Upper lobe of right lung (tissue), 1 donor: ENCODE measurements around the gene CERK. TPM values are rescaled to one million over a fixed set of nuclear protein-coding genes. Genes with fewer than 3 reads are reported as not detected.

Experiments used
- ATAC-seq: fragments of 200-7000 bp; cut with Tn5 transposase; one replicate; pipeline ENCODE4 v1.9.1; 2020; ENCODE audit warnings: mild to moderate bottlenecking, moderate library complexity
- DNase-seq: peaks from one replicate; pipeline ENCODE4 v3.0.0-alpha.2; 2020
- H3K27ac ChIP-seq: fragments of 200-600 bp; one replicate; pipeline ENCODE4 v1.8.0; 2022
- H3K27me3 ChIP-seq: fragments of 200-600 bp; one replicate; pipeline ENCODE4 v1.8.0; 2022; ENCODE audit warnings: mild to moderate bottlenecking
- H3K36me3 ChIP-seq: fragments of 200-600 bp; one replicate; pipeline ENCODE4 v1.8.0; 2022
- H3K4me1 ChIP-seq: fragments of 200-600 bp; one replicate; pipeline ENCODE4 v1.8.0; 2022
- H3K4me3 ChIP-seq: fragments of 200-600 bp; one replicate; pipeline ENCODE4 v1.8.0; 2022; ENCODE audit warnings: mild to moderate bottlenecking
- H3K9me3 ChIP-seq: fragments of 200-600 bp; one replicate; pipeline ENCODE4 v1.8.0; 2022
- CTCF ChIP-seq: fragments of 200-600 bp; IDR thresholded peaks from one replicate; pipeline ENCODE4 v1.8.0; 2022; ENCODE audit warnings: antibody characterized with exemption
- intact Hi-C: fragments of 100-400 bp; cut with DNase I; formaldehyde crosslinking; loops from one replicate; pipeline ENCODE4 v1.11.0; 2022
- total RNA-seq: library from RNA; stranded (reverse); fragmentation: NEBNext Ultra II Directional; extraction: Animal tissue kit (Norgen Biotek cat#: 25700); gene quantifications from one replicate; pipeline ENCODE4 v1.2.1, GENCODE V29; 2021
- donor health status: DM: no; HTN: yes; CAD: no; lungs with severe emphysema.

Gene CERK
- total RNA-seq, 1 donor from 2014 or later, result 28.1 TPM

DNA sequence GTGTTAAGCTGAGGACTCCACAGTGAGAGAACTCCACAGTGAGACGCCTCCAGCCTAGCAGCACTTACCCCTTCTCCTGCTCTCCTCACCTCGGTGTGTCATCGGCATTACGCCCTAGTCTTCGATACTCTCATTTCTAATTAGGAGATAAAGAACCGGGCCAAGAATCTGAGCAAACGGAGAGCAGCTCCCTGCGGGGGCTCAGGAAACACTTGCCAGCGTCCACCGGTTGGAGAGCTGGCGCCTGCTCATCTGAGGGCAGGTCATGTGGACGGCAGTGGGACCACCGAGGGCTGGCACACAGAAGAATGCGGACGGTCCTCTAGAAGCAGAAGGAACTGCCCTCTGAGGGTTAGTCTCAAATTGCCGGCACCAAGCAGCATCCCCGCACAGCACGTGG is 13.0 kb downstream of the CERK start:
- Histone ChIP-seq H3K27ac (no peak overlapping the region), H3K27me3 (no peaks in the 10 kb centered on the region), H3K9me3 (no peaks in the 10 kb centered on the region), H3K36me3 (peaks cover 19% of the 10 kb centered on the region), H3K4me1 (peaks cover 8% of the 10 kb centered on the region), H3K4me3 (no peak overlapping the region)
- TF ChIP-seq CTCF, result no peak
- ATAC-seq (no peak), DNase-seq (no peak)
- intact Hi-C loops, result no loop called here

- H3K36me3 ChIP-seq, result peaks cover 31% of the 10 kb centered on the region
- no peaks in the 10 kb centered on the region for H3K27me3 ChIP-seq
- ATAC-seq (no peak), DNase-seq (no peak)
- H3K4me1 ChIP-seq, result peaks cover under 1% of the 10 kb centered on the region
- no peak for TF ChIP-seq CTCF
- no peak overlapping the region for H3K27ac ChIP-seq
- no peaks in the 10 kb centered on the region for H3K9me3 ChIP-seq
- intact Hi-C loops, result no loop called here
- H3K4me3 ChIP-seq, result no peak overlapping the region
Measured at GRCh38 chr22:46723882-46724281, 14.2 kb downstream of the CERK start.

DNA sequence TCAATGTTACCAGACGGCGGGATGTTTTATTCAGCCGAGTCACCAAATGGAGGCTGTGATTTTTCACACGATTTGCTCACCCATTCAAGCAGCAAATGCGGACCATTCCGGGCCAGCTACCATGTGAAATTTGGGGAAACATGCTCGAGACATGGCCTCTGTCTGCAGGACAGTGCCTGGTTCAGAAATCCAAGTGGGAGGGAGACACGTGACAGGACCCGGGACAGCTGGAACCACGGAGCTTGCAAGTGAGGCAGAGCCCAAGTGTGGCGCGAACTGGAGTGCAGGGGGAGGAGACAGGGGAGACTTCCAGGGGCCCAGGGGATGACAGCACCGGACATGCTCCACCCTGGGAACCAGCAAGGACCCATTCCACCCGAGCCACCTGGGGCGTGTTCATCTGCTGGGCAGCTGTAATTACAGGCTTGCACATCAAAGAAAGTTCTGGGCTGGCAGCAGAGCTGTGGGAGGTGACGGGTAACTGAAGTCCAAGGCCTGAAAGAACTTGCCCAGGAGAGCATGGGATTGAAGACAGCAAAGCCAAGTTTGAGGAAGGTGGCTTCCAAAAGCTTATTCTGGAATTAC is 16.5 kb downstream of the CERK start:
- H3K27ac ChIP-seq, result no peak overlapping the region
- peaks cover 54% of the 10 kb centered on the region for H3K36me3 ChIP-seq
- H3K27me3 ChIP-seq, result no peaks in the 10 kb centered on the region
- intact Hi-C loops, result no loop called here
- no peak for DNase-seq
- H3K4me3 ChIP-seq, result no peak overlapping the region
- ATAC-seq, result no peak
- no peak for TF ChIP-seq CTCF
- H3K4me1 ChIP-seq, result no peaks in the 10 kb centered on the region
- H3K9me3 ChIP-seq, result no peaks in the 10 kb centered on the region

- Histone ChIP-seq H3K4me1 (no peaks in the 10 kb centered on the region), H3K27ac (no peak overlapping the region), H3K4me3 (no peak overlapping the region), H3K36me3 (peaks cover 61% of the 10 kb centered on the region), H3K27me3 (no peaks in the 10 kb centered on the region), H3K9me3 (no peaks in the 10 kb centered on the region)
- DNase-seq (no peak), ATAC-seq (no peak)
- no peak for TF ChIP-seq CTCF
- intact Hi-C loops, result no loop called here
Measured at GRCh38 chr22:46719921-46720320, 18.1 kb downstream of the CERK start.

GRCh38 chr22:46714550-46714949 is 23.5 kb downstream of the CERK start:
- ATAC-seq (no peak), DNase-seq (no peak)
- no peak overlapping the region for H3K4me3 ChIP-seq
- H3K9me3 ChIP-seq, result no peaks in the 10 kb centered on the region
- H3K27me3 ChIP-seq, result no peaks in the 10 kb centered on the region
- H3K27ac ChIP-seq, result no peak overlapping the region
- peaks cover 12% of the 10 kb centered on the region for H3K4me1 ChIP-seq
- intact Hi-C loops, result no loop called here
- TF ChIP-seq CTCF, result no peak
- peaks cover 72% of the 10 kb centered on the region for H3K36me3 ChIP-seq

DNA sequence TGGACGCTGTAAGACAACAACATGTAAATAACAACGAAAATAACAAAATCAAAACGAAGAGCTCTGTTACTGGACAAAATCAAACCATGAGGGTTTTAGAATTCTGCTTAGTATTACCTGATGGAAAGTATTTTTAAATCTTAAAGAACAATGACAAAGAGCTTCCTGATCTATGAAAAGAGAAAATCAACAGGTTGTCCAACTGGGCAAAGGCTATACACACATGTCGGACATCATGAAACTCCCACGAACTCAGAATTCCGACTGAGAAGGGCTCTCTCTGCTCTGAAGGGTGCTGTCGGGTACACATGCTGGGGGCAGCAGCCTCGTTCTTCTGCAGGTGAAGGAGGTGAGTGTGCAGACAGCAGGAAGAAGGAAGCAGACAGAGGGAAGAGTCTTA is 25.8 kb downstream of the CERK start:
- TF ChIP-seq CTCF, result no peak
- DNase-seq, result no peak
- H3K27ac ChIP-seq, result no peak overlapping the region
- H3K27me3 ChIP-seq, result no peaks in the 10 kb centered on the region
- H3K9me3 ChIP-seq, result no peaks in the 10 kb centered on the region
- intact Hi-C loops, result no loop called here
- no peak overlapping the region for H3K4me3 ChIP-seq
- ATAC-seq, result no peak
- H3K4me1 ChIP-seq, result peaks cover 12% of the 10 kb centered on the region
- H3K36me3 ChIP-seq, result peaks cover 72% of the 10 kb centered on the region
